Stimulated activated CD4-positive, alpha-beta T cell treated with anti-CD3 and anti-CD28 coated beads, Interleukin-4, amount 100 ng/mL, for 24 hours (primary cell): ENCODE measurements around the gene AKR7A2.
"Not testable (repeated sequence)": the region's sequence is repeated elsewhere in the genome, so short reads cannot be mapped to it uniquely, and the experiment has no call there.

Source experiments
- DNase-seq: peaks from one replicate; pipeline ENCODE4 v3.0.0-alpha.2; 2020

The AKR7A2 gene

DNA sequence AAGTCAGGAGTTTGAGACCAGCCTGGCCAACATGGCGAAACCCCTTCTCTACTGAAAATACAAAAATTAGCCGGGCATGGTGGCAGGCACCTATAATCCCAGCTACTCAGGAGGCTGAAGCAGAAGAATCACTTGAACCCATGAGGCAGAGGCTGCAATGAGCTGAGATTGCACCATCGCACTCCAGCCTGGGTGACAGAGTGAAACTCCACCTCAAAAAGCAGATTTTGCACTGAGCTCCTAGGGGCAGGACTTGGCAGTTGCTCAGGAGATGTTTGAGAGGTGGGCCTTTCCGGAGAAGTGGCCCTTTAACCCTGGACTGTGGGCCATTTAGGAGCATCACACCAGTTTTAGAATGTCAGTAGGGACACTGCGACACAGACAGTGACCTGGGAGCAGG is 55.6 kb downstream of the AKR7A2 start:
- DNase-seq, result not testable (repeated sequence)

DNA sequence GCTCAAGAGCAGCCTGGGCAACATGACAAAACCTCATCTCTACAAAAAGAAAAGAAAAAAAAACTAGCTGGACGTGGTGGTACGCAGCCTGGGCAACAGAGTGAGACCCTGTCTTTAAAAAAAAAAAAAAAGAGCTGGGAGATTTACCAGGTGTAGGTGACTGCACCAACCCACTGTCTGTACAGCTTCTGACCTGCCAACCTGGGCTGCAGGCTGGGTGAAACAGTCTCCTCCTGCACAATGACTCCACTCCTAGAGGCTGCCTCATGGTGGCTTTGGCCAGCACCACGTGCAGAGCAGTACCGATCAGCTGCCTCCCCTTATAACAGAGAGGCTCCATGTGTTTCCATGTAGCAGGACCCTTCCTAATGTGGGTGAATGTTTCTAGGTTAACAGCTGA is 56.7 kb downstream of the AKR7A2 start:
- DNase-seq, result no peak

DNA sequence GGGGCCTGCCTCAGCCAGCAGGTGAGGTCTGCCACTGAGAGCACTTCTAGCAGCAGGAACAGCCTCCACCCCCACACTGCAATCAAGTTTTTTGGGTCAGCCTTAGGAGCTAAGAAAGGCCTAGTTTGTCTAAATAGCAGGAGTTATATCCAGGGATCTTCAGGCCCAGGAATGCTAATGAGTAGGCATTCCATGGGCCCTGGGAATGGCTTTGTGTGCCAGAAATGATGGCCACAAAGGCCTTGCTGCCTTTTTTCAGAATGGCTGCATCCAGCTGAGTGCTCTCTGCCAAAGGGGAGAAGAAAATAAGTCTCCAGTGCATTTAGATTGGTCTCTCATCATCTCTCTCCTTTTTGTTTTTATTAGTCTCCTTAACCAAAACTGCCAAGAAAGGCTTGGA is 57.5 kb downstream of the AKR7A2 start:
- DNase-seq, result no peak
